Measurements from ENCODE around the gene CARD9.

Gene CARD9

GRCh38 chr9:136381966-136382513, 8.6 kb upstream of the CARD9 start:
- DNase-seq (ENCODE audit: extremely low read depth in 1 of 2, low read depth in 1 of 2): no peak

GRCh38 chr9:136381311-136381710, 7.8 kb upstream of the CARD9 start:
- no peak for DNase-seq (ENCODE audit: extremely low read depth in 1 of 2, low read depth in 1 of 2)

GRCh38 chr9:136380381-136380780, 6.9 kb upstream of the CARD9 start:
- no peak for DNase-seq (ENCODE audit: extremely low read depth in 1 of 2, low read depth in 1 of 2)

- no peak for DNase-seq (ENCODE audit: extremely low read depth in 1 of 2, low read depth in 1 of 2)
Observed at GRCh38 chr9:136379891-136380290, 6.4 kb upstream of the CARD9 start.

GRCh38 chr9:136379401-136379800, 5.9 kb upstream of the CARD9 start:
- DNase-seq (ENCODE audit: extremely low read depth in 1 of 2, low read depth in 1 of 2): no peak

- no peak for DNase-seq (ENCODE audit: extremely low read depth in 1 of 2, low read depth in 1 of 2)
Observed at GRCh38 chr9:136379003-136379287, 5.5 kb upstream of the CARD9 start.

- DNase-seq (ENCODE audit: extremely low read depth in 1 of 2, low read depth in 1 of 2): no peak
Observed at GRCh38 chr9:136378170-136379002, 4.9 kb upstream of the CARD9 start.

- no peak for DNase-seq (ENCODE audit: extremely low read depth in 1 of 2, low read depth in 1 of 2)
Observed at GRCh38 chr9:136377341-136378169, 4.1 kb upstream of the CARD9 start.

- DNase-seq (ENCODE audit: extremely low read depth in 1 of 2, low read depth in 1 of 2): no peak
Observed at GRCh38 chr9:136376457-136376856, 3.0 kb upstream of the CARD9 start.

- no peak for DNase-seq (ENCODE audit: extremely low read depth in 1 of 2, low read depth in 1 of 2)
Observed at GRCh38 chr9:136375096-136375495, 1.6 kb upstream of the CARD9 start.

- DNase-seq (ENCODE audit: extremely low read depth in 1 of 2, low read depth in 1 of 2): no peak
Observed at GRCh38 chr9:136374183-136374575, 710 bp upstream of the CARD9 start.

GRCh38 chr9:136372561-136373299, 739 bp downstream of the CARD9 start:
- no peak for DNase-seq (ENCODE audit: extremely low read depth in 1 of 2, low read depth in 1 of 2)

GRCh38 chr9:136372006-136372405, 1.5 kb downstream of the CARD9 start:
- DNase-seq (ENCODE audit: extremely low read depth in 1 of 2, low read depth in 1 of 2): no peak

GRCh38 chr9:136371533-136371880, 2.0 kb downstream of the CARD9 start:
- no peak for DNase-seq (ENCODE audit: extremely low read depth in 1 of 2, low read depth in 1 of 2)

- no peak for DNase-seq (ENCODE audit: extremely low read depth in 1 of 2, low read depth in 1 of 2)
Observed at GRCh38 chr9:136370687-136371532, 2.6 kb downstream of the CARD9 start.

GRCh38 chr9:136370037-136370436, 3.4 kb downstream of the CARD9 start:
- no peak for DNase-seq (ENCODE audit: extremely low read depth in 1 of 2, low read depth in 1 of 2)

GRCh38 chr9:136368190-136368589, 5.3 kb downstream of the CARD9 start:
- no peak for DNase-seq (ENCODE audit: extremely low read depth in 1 of 2, low read depth in 1 of 2)

- DNase-seq (ENCODE audit: extremely low read depth in 1 of 2, low read depth in 1 of 2): no peak
Observed at GRCh38 chr9:136367296-136368145, 5.9 kb downstream of the CARD9 start.

GRCh38 chr9:136366826-136367225, 6.6 kb downstream of the CARD9 start:
- DNase-seq (ENCODE audit: extremely low read depth in 1 of 2, low read depth in 1 of 2): no peak
